GM12878 (cell line): ENCODE results near the gene RSF1. TPM values are rescaled to one million over a fixed set of nuclear protein-coding genes. Genes with fewer than 3 reads are reported as not detected.

Source experiments
- BCL3 ChIP-seq: IDR thresholded peaks from 2 replicates; pipeline ENCODE4 v1.6.1; 2011; ENCODE audit warnings: borderline replicate concordance, low read depth, mild to moderate bottlenecking, moderate library complexity, low read length; ENCODE audit not compliant: insufficient read depth, poor library complexity, severe bottlenecking
- CEBPB ChIP-seq, 2 experiments: fragments of 150-350 bp in 1 of 2; IDR thresholded peaks; 2 replicates each; pipeline ENCODE4 v1.6.1; 2012 to 2014; ENCODE audit warnings: low read depth in 2 of 2, low read length in 2 of 2, borderline replicate concordance in 1 of 2, inconsistent platforms in 1 of 2
- NFYA ChIP-seq: IDR thresholded peaks from 2 replicates; pipeline ENCODE4 v1.6.1; 2011; ENCODE audit warnings: low read depth, mild to moderate bottlenecking, low read length, improper control_type of control experiment, borderline replicate concordance
- NR2C2 ChIP-seq: IDR thresholded peaks from 2 replicates; pipeline ENCODE4 v1.6.1; 2011; ENCODE audit warnings: borderline replicate concordance, low read depth; ENCODE audit not compliant: control insufficient read depth, insufficient read length
- SMC3 ChIP-seq: IDR thresholded peaks from 2 replicates; pipeline ENCODE4 v1.6.1; 2011; ENCODE audit warnings: low read length, improper control_type of control experiment, borderline replicate concordance
- TARDBP ChIP-seq: IDR thresholded peaks from 2 replicates; pipeline ENCODE4 v1.6.1; 2016; ENCODE audit warnings: borderline replicate concordance
- ZBED1 ChIP-seq: IDR thresholded peaks from 2 replicates; pipeline ENCODE4 v1.6.1; 2016; ENCODE audit warnings: borderline replicate concordance
- ZNF274 ChIP-seq: IDR thresholded peaks from one replicate; pipeline ENCODE4 v1.8.0; 2011; ENCODE audit not compliant: insufficient read length, insufficient read depth
- ZNF687 ChIP-seq: fragments of 450-650 bp; IDR thresholded peaks from 2 replicates; pipeline ENCODE4 v1.6.1; 2017; ENCODE audit warnings: mild to moderate bottlenecking, moderate library complexity
- polyA plus RNA-seq, 11 experiments: library from polyadenylated mRNA; depleted of rRNA in 4 of 11; unstranded in 6 of 11; stranded (reverse) in 5 of 11; fragments of >200 nt; fragmentation: Nextera tagmentation in 4 of 11; fragmentation: Illumina TruSeq in 1 of 11; extraction: Ambion mirVana in 4 of 11; extraction: Trizol in 1 of 11; gene quantifications; 1 replicate in 1 of 11; 2 replicates in 10 of 11; pipeline versions ENCODE4 v1.2.1 to v1.2.3, GENCODE V29; 2011 to 2016; ENCODE audit warnings: inconsistent platforms in 2 of 11, missing spikeins in 2 of 11, low read depth in 1 of 11
- total RNA-seq, 4 experiments: library from RNA; depleted of rRNA in 3 of 4; stranded (reverse); fragments of >200 nt in 3 of 4; fragmentation: Illumina TruSeq in 1 of 4; extraction: Trizol in 1 of 4; gene quantifications; 2 replicates each; pipeline versions ENCODE4 v1.2.1 to v1.2.3, GENCODE V29; 2013 to 2021

The RSF1 gene
- total and polyA plus RNA-seq, 10 of the 15 experiments (the other 5 are each of a cell fraction or from before 2014, with no cell fraction given) = 9.0 to 45.3 (median 30.0) TPM

- TF ChIP-seq ZNF687 = no peak
- no peak for TF ChIP-seq SMC3
- TF ChIP-seq TARDBP = no peak
- TF ChIP-seq NR2C2 = no peak
- no peak for TF ChIP-seq BCL3
- TF ChIP-seq ZNF274 = no peak
- TF ChIP-seq ZBED1 = no peak
- TF ChIP-seq CEBPB (IDR thresholded peaks at IDR 0.05; ENCODE audit: borderline replicate concordance in 1 of 2, low read depth in 2 of 2, low read length in 2 of 2) = no peak
- TF ChIP-seq NFYA = no peak
Observed at GRCh38 chr11:77800449-77800848, 20.1 kb downstream of the RSF1 start (continued).
